Heart right ventricle (tissue), 16 donors: Measurements from ENCODE around the gene CASR. TPM values are rescaled to one million over a fixed set of nuclear protein-coding genes. Genes with fewer than 3 reads are reported as not detected.

Source experiments
- ATAC-seq, 8 donors: fragments of 200-7000 bp; cut with Tn5 transposase; one replicate each; pipeline ENCODE4 v1.9.1; 2020; ENCODE audit warnings: mild to moderate bottlenecking in 8 of 8, moderate library complexity in 8 of 8, moderate number of reproducible peaks in 1 of 8
- DNase-seq, 2 donors: peaks; one replicate each; pipeline ENCODE4 v3.0.0-alpha.2; 2020
- H3K27ac ChIP-seq, 10 donors: fragments of 200-600 bp; sonication (generic) in 2 of 10; one replicate each; pipeline versions ENCODE4 v1.5.0 to v1.8.0; 2020 to 2022; ENCODE audit warnings: mild to moderate bottlenecking in 3 of 10
- H3K27me3 ChIP-seq, 7 donors: fragments of 200-600 bp; one replicate each; pipeline ENCODE4 v1.8.0; 2021 to 2022; ENCODE audit warnings: mild to moderate bottlenecking in 2 of 7
- H3K36me3 ChIP-seq, 9 donors: fragments of 200-600 bp; sonication (generic) in 1 of 9; one replicate each; pipeline versions ENCODE4 v1.5.0 to v1.8.0; 2020 to 2022; ENCODE audit warnings: mild to moderate bottlenecking in 2 of 9
- H3K4me1 ChIP-seq, 9 donors: fragments of 200-600 bp; sonication (generic) in 1 of 9; one replicate each; pipeline versions ENCODE4 v1.5.0 to v1.8.0; 2020 to 2022; ENCODE audit warnings: mild to moderate bottlenecking in 4 of 9
- H3K4me3 ChIP-seq, 10 donors: fragments of 200-600 bp; sonication (generic) in 2 of 10; one replicate each; pipeline versions ENCODE4 v1.5.0 to v1.8.0; 2020 to 2022; ENCODE audit warnings: mild to moderate bottlenecking in 7 of 10, moderate library complexity in 2 of 10
- H3K9me3 ChIP-seq, 11 donors: fragments of 200-600 bp in 10 of 11; sonication (generic) in 2 of 11; one replicate each; pipeline versions ENCODE4 v1.5.0 to v1.8.0; 2013 to 2022; ENCODE audit warnings: mild to moderate bottlenecking in 2 of 11, control low read depth in 1 of 11, moderate library complexity in 1 of 11
- CTCF ChIP-seq, 9 donors: fragments of 200-600 bp; sonication (generic) in 2 of 9; IDR thresholded peaks; one replicate each; pipeline versions ENCODE4 v1.5.0 to v1.8.0; 2021 to 2022; ENCODE audit warnings: antibody characterized with exemption in 9 of 9, mild to moderate bottlenecking in 5 of 9, moderate library complexity in 1 of 9
- WGBS, 2 donors: extraction: QIAGEN DNeasy Blood & Tissue Kit; methylation state at CpG; one replicate each; pipeline ENCODE4 v1.1.7; 2013; ENCODE audit warnings: inconsistent platforms in 1 of 2; 5-methylcytosine and 5-hydroxymethylcytosine counted together
- intact Hi-C, 10 donors: fragments of 100-400 bp; cut with DNase I; formaldehyde crosslinking; loops; one replicate each; pipeline versions ENCODE4 v1.11.1 to v1.14.2; 2022
- polyA plus RNA-seq, 2 donors: library from polyadenylated mRNA; stranded (reverse); fragments of 200-250 nt; gene quantifications; one replicate each; pipeline ENCODE4 v1.2.3, GENCODE V29; 2013
- total RNA-seq, 10 donors: library from RNA; stranded (reverse); fragmentation: NEBNext Ultra II Directional in 3 of 10; extraction: Animal tissue kit (Norgen Biotek cat#: 25700) in 3 of 10; gene quantifications; one replicate each; pipeline versions ENCODE4 v1.2.1 to v1.2.4, GENCODE V29; 2021 to 2023
- donor health status: Arrhythmogenic right ventricular cardiomyopathy.
- donor health status: ischemic (EF 13 %, LVEDD 7.1; RV severe dilation, severe dysfunction).
- donor health status: healthy with polysubstance abuse.
- donor health status: DM: no; HTN: yes; CAD: no.
- donor health status: DM: no; HTN: no; CAD: no.
- donor health status: ischemic (EF 25% LVEDD 6.9; RV normal size, moderate dysfunction).
- donor health status: ischemic (EF 25% LVEDD 5.7; RV mildly dilated, moderate dysfunction).
- donor health status: healthy.
- donor health status: DM: yes; HTN: yes; CAD: no.
- donor health status: Ischemic cardiomyopathy.
- donor health status: ischemic (EF 35%, LVEDD 5.7; RV mildly dilated, moderate dysfunction).
- donor health status: nonischemic (EF 11% LVEDD 7.7; RV severe dilation, severe dysfunction).
- donor health status: DM: yes; HTN: yes; CAD: no.
- donor health status: PGD.
- donor health status: ischemic (EF 29% LVEDD 5.4; RV normal size, mild dysfunction).
- donor health status: nonischemic (EF 23%, LVEDD 6.1; RV moderate dilation, normal function).

Gene CASR
- total and polyA plus RNA-seq, 12 donors = not detected

DNA sequence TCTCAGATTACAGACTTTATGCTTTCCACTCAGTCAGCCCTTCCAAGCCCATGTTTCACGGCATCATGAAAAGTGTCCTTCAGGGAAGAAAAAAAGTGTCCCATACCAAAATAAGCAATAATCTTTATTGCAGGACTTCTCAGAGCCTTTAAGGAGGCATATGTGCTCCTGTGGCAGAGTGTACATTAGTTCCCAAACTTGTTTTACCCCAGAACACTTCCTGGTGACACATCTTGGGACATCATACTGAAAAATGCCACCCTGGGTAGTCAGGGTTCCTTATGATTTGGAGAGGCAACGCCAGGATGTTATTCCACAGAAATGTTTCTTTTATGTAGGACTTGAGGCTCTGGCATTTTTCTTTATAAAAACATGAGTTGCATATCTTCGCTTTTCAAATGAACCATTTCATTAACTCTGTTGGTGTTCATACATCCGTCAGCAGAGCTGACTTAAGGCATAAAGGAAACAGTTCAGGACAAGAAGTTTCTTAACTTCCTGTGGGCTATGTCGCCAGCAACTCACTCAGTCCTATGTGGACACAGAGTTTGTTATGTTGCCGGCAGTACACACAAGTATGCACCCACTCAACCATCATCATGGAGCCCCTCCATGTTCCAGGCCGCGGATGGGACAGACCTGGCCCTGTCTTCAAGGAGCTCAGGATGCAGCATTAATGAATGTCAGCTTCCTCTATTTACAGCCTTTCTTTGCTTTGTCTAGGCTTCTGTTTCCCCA is 63.8 kb downstream of the CASR start:
- no peak overlapping the region for H3K4me3 ChIP-seq
- no peak for TF ChIP-seq CTCF (IDR thresholded peaks at IDR 0.05)
- WGBS, 2 donors = 60 to 63% methylated on average over 8 of the region's 8 CpGs
- H3K4me1 ChIP-seq = peaks cover 0 to 36% (median 0%) of the 10 kb centered on the region in 9 donors
- no peaks in the 10 kb centered on the region for H3K9me3 ChIP-seq
- DNase-seq (no peak), ATAC-seq (peak in 3 of 8 donors; percentile 66 to 85 (median 79))
- H3K36me3 ChIP-seq = no peaks in the 10 kb centered on the region
- H3K27ac ChIP-seq = peak overlapping the region in 2 of 10 donors; percentile 35 to 84
- no peaks in the 10 kb centered on the region for H3K27me3 ChIP-seq
- intact Hi-C loops = no loop called here

DNA sequence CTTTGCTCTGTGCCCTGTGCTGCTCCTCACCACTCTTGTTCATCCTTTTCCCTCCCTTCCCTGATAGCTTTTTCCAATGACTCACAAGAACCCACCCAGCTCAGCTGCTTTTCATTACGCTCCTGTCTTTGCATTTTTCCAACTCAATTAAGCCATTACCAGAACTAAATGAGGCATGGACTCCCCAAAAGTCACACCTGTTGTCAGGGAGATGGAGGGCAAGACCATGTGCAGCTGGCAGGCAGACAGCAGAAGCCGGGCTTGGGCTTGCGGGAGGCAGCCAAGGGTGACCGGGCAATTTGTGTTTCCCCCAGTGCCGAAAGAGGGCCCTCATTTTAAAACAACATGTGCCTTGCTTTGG is 64.3 kb downstream of the CASR start:
- H3K36me3 ChIP-seq = no peaks in the 10 kb centered on the region
- no peak overlapping the region for H3K4me3 ChIP-seq
- peaks cover 0 to 36% (median 0%) of the 10 kb centered on the region in 9 donors for H3K4me1 ChIP-seq
- no peak for DNase-seq
- ATAC-seq = no peak
- no peaks in the 10 kb centered on the region for H3K9me3 ChIP-seq
- intact Hi-C loops = no loop called here
- WGBS, 2 donors = 74% methylated on average over 5 of the region's 5 CpGs
- H3K27me3 ChIP-seq = no peaks in the 10 kb centered on the region
- peak overlapping the region in 2 of 10 donors; percentile 35 to 84 for H3K27ac ChIP-seq
- no peak for TF ChIP-seq CTCF (IDR thresholded peaks at IDR 0.05)

DNA sequence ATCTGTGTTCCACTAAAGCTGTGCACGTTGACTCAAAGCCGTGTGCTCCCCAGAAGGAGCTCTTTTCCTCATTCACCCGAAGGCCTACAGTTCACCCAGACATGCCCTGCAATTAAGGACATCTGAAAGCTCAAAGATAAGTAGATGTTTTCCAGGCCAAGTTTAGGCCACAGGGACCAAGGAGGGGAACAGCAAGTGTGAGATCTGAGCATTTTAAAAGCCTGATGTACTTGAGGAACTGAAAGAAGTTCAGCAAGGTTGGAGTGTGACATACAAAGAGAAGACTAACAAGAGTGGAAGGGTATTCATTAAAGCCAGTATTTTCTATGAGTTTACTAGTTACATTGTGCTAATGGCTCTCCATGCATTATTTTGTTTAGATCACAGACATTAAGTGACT is 68.0 kb downstream of the CASR start:
- ATAC-seq (no peak), DNase-seq (no peak)
- no peaks in the 10 kb centered on the region for H3K9me3 ChIP-seq
- TF ChIP-seq CTCF (IDR thresholded peaks at IDR 0.05) = no peak
- intact Hi-C loops = loop anchor here in 1 of 10 donors (10.0 kb wide), 2 partner anchors 147 to 707 kb away; partner anchors contain the start of gene POLQ
- no peak overlapping the region for H3K4me3 ChIP-seq
- H3K36me3 ChIP-seq = no peaks in the 10 kb centered on the region
- no peak overlapping the region for H3K27ac ChIP-seq
- H3K27me3 ChIP-seq = no peaks in the 10 kb centered on the region
- 35 to 38% methylated on average over 3 of the region's 3 CpGs for WGBS, 2 donors
- peaks cover 0 to 47% (median 0%) of the 10 kb centered on the region in 9 donors for H3K4me1 ChIP-seq

GRCh38 chr3:122253581-122253980 is 70.1 kb downstream of the CASR start:
- intact Hi-C loops = loop anchor here in 1 of 10 donors (10.0 kb wide), 2 partner anchors 149 to 709 kb away; partner anchors contain the start of gene POLQ
- H3K4me1 ChIP-seq = peaks cover 0 to 41% (median 0%) of the 10 kb centered on the region in 9 donors
- H3K36me3 ChIP-seq = no peaks in the 10 kb centered on the region
- no peak overlapping the region for H3K4me3 ChIP-seq
- 56 to 71% methylated on average over 1 of the region's 1 CpG for WGBS, 2 donors
- no peaks in the 10 kb centered on the region for H3K27me3 ChIP-seq
- DNase-seq = no peak
- H3K9me3 ChIP-seq = no peaks in the 10 kb centered on the region
- ATAC-seq = no peak
- TF ChIP-seq CTCF (IDR thresholded peaks at IDR 0.05) = no peak
- no peak overlapping the region for H3K27ac ChIP-seq
